OCI-LY7 (cell line): ENCODE results near the gene ART4. TPM values are rescaled to one million over a fixed set of nuclear protein-coding genes. Genes with fewer than 3 reads are reported as not detected.
A peak's percentile ranks its signal among the peaks of the same experiment; 100 is the strongest.

Experiments used
- BruUV-seq: library from RNA; stranded (reverse); fragments of 400-500 nt; replicated peaks from 2 replicates; lab custom pipeline; 2021; lab: Mats Ljungman, UMichigan
- CTCF ChIA-PET: fragments of 300-600 bp; sonication (Branson Sonifier 250); formaldehyde crosslinking; loops from one replicate; lab custom pipeline; 2022; ENCODE audit warnings: antibody characterized with exemption; ENCODE audit not compliant: unreplicated experiment; lab: Charles Lee
- POLR2A ChIA-PET: fragments of 300-600 bp; sonication (Branson Sonifier 250); formaldehyde crosslinking; loops from one replicate; lab custom pipeline; 2022; ENCODE audit warnings: antibody characterized with exemption; lab: Charles Lee
- DNase-seq: peaks from one replicate; pipeline ENCODE4 v3.0.0-alpha.2; 2015; ENCODE audit warnings: low spot score
- H2AFZ ChIP-seq: fragments of 200-600 bp; sonication (generic), shearing (Covaris generic); 2 replicates; pipeline ENCODE4 v1.6.1; 2014; ENCODE audit warnings: mild to moderate bottlenecking, antibody characterized with exemption, low read length, moderate library complexity
- H3K27ac ChIP-seq: fragments of 200-600 bp; sonication (generic); 2 replicates; pipeline ENCODE4 v1.5.1; 2014; ENCODE audit warnings: mixed run types, low read depth, mild to moderate bottlenecking, moderate library complexity, low read length, inconsistent platforms; ENCODE audit not compliant: poor library complexity, severe bottlenecking
- H3K36me3 ChIP-seq: fragments of 200-600 bp; sonication (generic); 2 replicates; pipeline ENCODE4 v1.6.1; 2014; ENCODE audit warnings: mild to moderate bottlenecking, antibody characterized with exemption, low read length, moderate library complexity, mixed read lengths; ENCODE audit not compliant: insufficient read depth
- H3K4me1 ChIP-seq: fragments of 200-600 bp; sonication (generic); 2 replicates; pipeline ENCODE4 v1.5.1; 2014; ENCODE audit warnings: mild to moderate bottlenecking, low read length; ENCODE audit not compliant: insufficient read depth, poor library complexity, severe bottlenecking
- H3K4me2 ChIP-seq: fragments of 200-600 bp; sonication (generic); 2 replicates; pipeline ENCODE4 v1.6.1; 2014; ENCODE audit warnings: mild to moderate bottlenecking, low read length
- H3K4me3 ChIP-seq: fragments of 200-600 bp; sonication (generic); 2 replicates; pipeline ENCODE4 v1.5.1; 2014; ENCODE audit warnings: mild to moderate bottlenecking, low read depth, low read length; ENCODE audit not compliant: poor library complexity, severe bottlenecking
- H3K79me2 ChIP-seq: fragments of 200-600 bp; sonication (generic); 2 replicates; pipeline ENCODE4 v1.6.1; 2016; ENCODE audit warnings: low read depth, mild to moderate bottlenecking, low read length, moderate library complexity, mixed read lengths; ENCODE audit not compliant: insufficient read depth
- H3K9me2 ChIP-seq: fragments of 200-600 bp; sonication (generic); 2 replicates; pipeline ENCODE4 v1.6.1; 2016; ENCODE audit warnings: mild to moderate bottlenecking, low read length, mixed read lengths; ENCODE audit not compliant: insufficient read depth
- H3K9me3 ChIP-seq: fragments of 200-600 bp; sonication (generic); 2 replicates; pipeline ENCODE4 v1.6.1; 2014; ENCODE audit warnings: mild to moderate bottlenecking, mixed run types, low read length, mixed read lengths
- H4K20me1 ChIP-seq: fragments of 200-600 bp; sonication (generic); 2 replicates; pipeline ENCODE4 v1.6.1; 2014; ENCODE audit warnings: mild to moderate bottlenecking, antibody characterized with exemption, low read length, moderate library complexity, mixed read lengths; ENCODE audit not compliant: insufficient read depth
- EZH2phosphoT487 ChIP-seq: fragments of 200-600 bp; sonication (generic); IDR thresholded peaks from 2 replicates; pipeline ENCODE4 v1.6.1; 2018; ENCODE audit warnings: low read depth, borderline replicate concordance, mild to moderate bottlenecking, mixed run types, antibody characterized with exemption, low read length, moderate library complexity, mixed read lengths
- intact Hi-C: fragments of 100-400 bp; cut with micrococcal nuclease; formaldehyde crosslinking; loops from one replicate; pipeline ENCODE4 v1.10.0; 2022; ENCODE audit not compliant: unreplicated experiment
- total RNA-seq, 2 experiments: library from RNA; depleted of rRNA in 1 of 2; stranded (reverse); fragments of >200 nt in 1 of 2; shearing (Covaris generic) in 1 of 2; gene quantifications; 2 replicates each; pipeline ENCODE4 v1.2.3, GENCODE V29; 2014 to 2022
- TF ChIP-seq, protein P1 (sequence below): fragments of 200-600 bp; sonication (generic); conservative IDR thresholded peaks from 2 replicates; pipeline ENCODE4 v1.5.1; 2014; ENCODE audit warnings: mild to moderate bottlenecking, antibody characterized with exemption, low read length, moderate library complexity, mixed read lengths

ART4 gene
- total RNA-seq, 2 experiments from 2014 or later: not detected

- no peaks in the 10 kb centered on the region for H3K9me2 ChIP-seq
- H2AFZ ChIP-seq: peak overlapping the region; percentile 62; the same call in 1 of the 2 replicates
- H3K36me3 ChIP-seq: peaks cover 3% of the 10 kb centered on the region; the same call in 1 of the 2 replicates
- peaks cover 58% of the 10 kb centered on the region for H3K4me1 ChIP-seq
- TF ChIP-seq, protein P1, sequence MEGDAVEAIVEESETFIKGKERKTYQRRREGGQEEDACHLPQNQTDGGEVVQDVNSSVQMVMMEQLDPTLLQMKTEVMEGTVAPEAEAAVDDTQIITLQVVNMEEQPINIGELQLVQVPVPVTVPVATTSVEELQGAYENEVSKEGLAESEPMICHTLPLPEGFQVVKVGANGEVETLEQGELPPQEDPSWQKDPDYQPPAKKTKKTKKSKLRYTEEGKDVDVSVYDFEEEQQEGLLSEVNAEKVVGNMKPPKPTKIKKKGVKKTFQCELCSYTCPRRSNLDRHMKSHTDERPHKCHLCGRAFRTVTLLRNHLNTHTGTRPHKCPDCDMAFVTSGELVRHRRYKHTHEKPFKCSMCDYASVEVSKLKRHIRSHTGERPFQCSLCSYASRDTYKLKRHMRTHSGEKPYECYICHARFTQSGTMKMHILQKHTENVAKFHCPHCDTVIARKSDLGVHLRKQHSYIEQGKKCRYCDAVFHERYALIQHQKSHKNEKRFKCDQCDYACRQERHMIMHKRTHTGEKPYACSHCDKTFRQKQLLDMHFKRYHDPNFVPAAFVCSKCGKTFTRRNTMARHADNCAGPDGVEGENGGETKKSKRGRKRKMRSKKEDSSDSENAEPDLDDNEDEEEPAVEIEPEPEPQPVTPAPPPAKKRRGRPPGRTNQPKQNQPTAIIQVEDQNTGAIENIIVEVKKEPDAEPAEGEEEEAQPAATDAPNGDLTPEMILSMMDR: no peak
- TF ChIP-seq EZH2phosphoT487: no peak
- ChIA-PET POLR2A (interaction anchor here (0.5 to 2.6 kb wide), 10 partner anchors 9 to 1553 kb away, joined by 3 to 8 read pairs (median 3); no protein-coding TSS in a partner anchor), CTCF (interaction anchor here (1.4 kb wide), 1 partner anchor 14 kb away, joined by 3 read pairs; no protein-coding TSS in a partner anchor)
- no peak overlapping the region for H3K4me3 ChIP-seq
- no peak for DNase-seq
- BruUV-seq: no TSS peak
- no peak overlapping the region for H3K27ac ChIP-seq
- peaks cover 8% of the 10 kb centered on the region; the same call in 1 of the 2 replicates for H3K9me3 ChIP-seq
- peak overlapping the region; percentile 40; the same call in 1 of the 2 replicates for H3K4me2 ChIP-seq
- intact Hi-C loops: no loop called here
- H3K79me2 ChIP-seq: no peaks in the 10 kb centered on the region
- H4K20me1 ChIP-seq: no peaks in the 10 kb centered on the region
Measured at GRCh38 chr12:14879222-14879933, 36.1 kb upstream of the ART4 start.

GRCh38 chr12:14878488-14878887, 35.2 kb upstream of the ART4 start:
- Histone ChIP-seq H3K79me2 (no peaks in the 10 kb centered on the region), H3K4me1 (peaks cover 55% of the 10 kb centered on the region), H3K9me2 (no peaks in the 10 kb centered on the region), H3K4me2 (peak overlapping the region; percentile 40), H3K27ac (no peak overlapping the region), H3K9me3 (peaks cover 14% of the 10 kb centered on the region; the same call in 1 of the 2 replicates), H3K4me3 (no peak overlapping the region), H3K36me3 (peaks cover 3% of the 10 kb centered on the region; the same call in 1 of the 2 replicates), H4K20me1 (no peaks in the 10 kb centered on the region), H2AFZ (peak overlapping the region; percentile 62)
- no TSS peak for BruUV-seq
- peak; percentile 17 for DNase-seq
- TF ChIP-seq, protein P1: no peak
- no peak for TF ChIP-seq EZH2phosphoT487
- POLR2A ChIA-PET: interaction anchor here (0.6 to 2.6 kb wide), 8 partner anchors 8 to 1554 kb away, joined by 3 to 8 read pairs (median 4); no protein-coding TSS in a partner anchor
- CTCF ChIA-PET: interaction anchor here (1.4 kb wide), 1 partner anchor 15 kb away, joined by 3 read pairs; no protein-coding TSS in a partner anchor
- intact Hi-C loops: no loop called here

- no peaks in the 10 kb centered on the region for H4K20me1 ChIP-seq
- no peak for DNase-seq
- H2AFZ ChIP-seq: no peak overlapping the region
- ChIA-PET POLR2A (interaction anchor here (1.2 to 1.4 kb wide), 2 partner anchors 10 to 18 kb away, joined by 6 to 7 read pairs; no protein-coding TSS in a partner anchor), CTCF (no interaction called here)
- H3K4me2 ChIP-seq: no peak overlapping the region
- no peak for TF ChIP-seq EZH2phosphoT487
- TF ChIP-seq, protein P1: no peak
- intact Hi-C loops: no loop called here
- H3K79me2 ChIP-seq: no peaks in the 10 kb centered on the region
- H3K4me1 ChIP-seq: peaks cover 48% of the 10 kb centered on the region
- peaks cover 3% of the 10 kb centered on the region; the same call in 1 of the 2 replicates for H3K36me3 ChIP-seq
- H3K9me2 ChIP-seq: no peaks in the 10 kb centered on the region
- no peak overlapping the region for H3K4me3 ChIP-seq
- BruUV-seq: no TSS peak
- no peak overlapping the region for H3K27ac ChIP-seq
- peaks cover 23% of the 10 kb centered on the region; the same call in 1 of the 2 replicates for H3K9me3 ChIP-seq
Measured at GRCh38 chr12:14876833-14877232, 33.5 kb upstream of the ART4 start.
